GM04504 (cell line): ENCODE results near the gene MST1R.

Experiments used
- DNase-seq: peaks from one replicate; pipeline ENCODE4 v3.0.0-alpha.2; 2012; ENCODE audit warnings: low read depth

MST1R gene

DNA sequence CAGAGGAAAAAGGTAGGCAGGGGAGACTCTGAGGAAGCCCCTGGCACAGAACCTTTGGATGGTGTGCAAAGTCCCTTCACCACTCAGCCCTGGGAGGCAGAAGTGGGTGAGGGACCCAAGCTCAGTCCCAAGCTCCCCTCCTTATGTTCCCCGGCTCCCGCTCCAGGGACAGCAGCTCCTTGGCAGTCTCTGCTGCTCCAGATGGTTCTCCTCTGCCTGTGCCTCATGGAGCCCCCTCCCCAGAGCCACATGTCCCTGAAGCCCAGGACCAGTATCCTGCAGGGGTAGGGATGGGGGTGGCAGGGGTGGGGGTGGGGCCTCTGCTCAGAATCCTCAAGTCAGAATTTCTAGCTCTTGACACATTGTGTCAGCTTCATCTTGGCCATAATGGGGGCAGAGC lies 26.0 kb downstream of the MST1R start:
- DNase-seq, result no peak

DNA sequence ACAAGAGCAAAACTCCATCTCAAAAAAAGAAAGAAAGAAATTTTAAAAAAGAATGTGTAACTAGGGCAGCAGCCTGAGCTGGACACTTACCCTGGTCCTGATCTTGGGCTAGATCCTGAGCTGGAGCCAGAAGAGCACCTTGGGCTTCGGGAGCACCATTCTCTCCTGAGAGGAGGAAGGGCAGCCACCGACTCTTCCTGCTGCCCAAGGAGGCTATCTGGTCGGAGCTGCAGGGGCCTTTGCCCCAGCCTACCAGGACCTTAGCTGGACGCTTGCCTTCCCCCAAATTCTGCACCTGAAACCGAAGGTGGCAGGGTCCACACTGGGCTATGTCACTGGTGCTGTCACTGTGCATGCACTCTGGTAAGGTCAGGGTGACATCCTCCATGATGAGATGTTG lies 27.1 kb downstream of the MST1R start:
- DNase-seq, result no peak

DNA sequence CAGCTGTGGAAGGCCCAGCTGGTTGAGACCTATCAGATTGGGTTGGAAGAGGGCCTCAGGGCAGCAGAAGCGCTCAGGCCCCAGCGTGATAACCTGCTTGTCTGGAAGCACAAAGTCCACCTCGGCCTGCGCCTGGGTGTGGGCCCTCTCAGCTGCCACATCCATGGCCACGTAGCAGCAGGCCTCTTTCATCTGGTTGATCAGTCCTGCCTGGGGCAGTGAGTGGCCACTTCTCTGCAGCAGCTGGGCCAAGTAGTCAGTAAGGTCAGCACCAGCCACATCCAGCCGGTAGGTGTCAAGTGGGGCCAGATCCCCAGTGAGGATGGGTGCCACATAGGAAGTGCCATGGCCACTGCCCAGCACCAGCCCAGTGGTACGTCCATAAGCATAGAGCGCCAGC lies 30.1 kb downstream of the MST1R start:
- DNase-seq, result no peak

DNA sequence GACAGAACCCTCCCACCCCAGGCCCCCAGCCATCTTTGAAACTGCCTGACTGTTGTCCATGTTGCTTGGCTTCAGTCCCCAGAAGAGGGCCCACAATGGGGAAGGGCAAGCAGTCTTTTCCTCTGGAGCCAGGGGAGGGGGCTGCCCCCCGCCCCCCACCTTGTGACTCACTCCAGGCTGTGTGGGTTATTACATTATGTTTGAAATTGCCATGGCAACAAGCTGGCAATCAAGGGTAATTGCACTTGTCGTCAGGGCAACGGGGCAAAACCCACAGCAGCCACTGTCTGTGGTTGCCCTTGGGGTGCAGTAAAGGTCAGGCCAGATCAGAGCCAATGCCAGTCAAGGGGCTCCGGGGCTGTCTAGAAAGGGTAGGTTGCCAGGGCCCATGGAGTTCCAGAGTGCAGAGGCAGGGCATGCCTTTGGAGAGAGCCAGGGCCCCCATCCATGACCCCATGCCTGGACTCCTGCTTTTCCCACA lies 30.8 kb downstream of the MST1R start:
- DNase-seq, result no peak

DNA sequence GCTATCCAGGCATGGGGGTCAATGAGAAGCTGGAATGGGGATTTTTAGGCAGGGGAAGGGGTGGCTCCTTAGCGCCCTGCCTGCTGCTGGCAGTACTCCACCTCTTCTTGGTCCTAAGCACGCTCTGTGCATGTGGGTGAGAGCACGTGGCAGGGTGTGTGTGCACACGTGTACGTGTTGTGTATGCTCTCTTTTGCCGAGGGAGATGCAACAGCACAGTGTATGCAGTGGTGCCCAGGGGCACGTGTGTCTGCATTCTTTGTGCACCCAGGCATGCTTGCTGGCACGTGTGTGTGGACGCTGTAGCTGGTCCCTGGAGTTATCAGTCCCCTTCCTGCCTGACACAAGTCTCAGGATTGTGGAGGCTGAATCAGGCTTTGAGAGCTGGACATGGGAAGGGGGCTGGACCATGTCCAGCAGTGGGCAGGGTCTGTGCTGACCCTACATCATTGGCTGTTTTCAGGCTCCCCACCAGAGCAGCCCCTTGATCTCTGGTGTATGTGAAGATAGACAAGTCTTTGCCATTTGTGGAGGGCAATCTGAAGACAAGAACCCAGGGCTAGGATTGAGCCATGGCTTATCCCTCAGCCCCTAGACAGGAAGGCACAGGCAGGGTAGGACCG lies 32.0 kb downstream of the MST1R start:
- DNase-seq, result no peak

DNA sequence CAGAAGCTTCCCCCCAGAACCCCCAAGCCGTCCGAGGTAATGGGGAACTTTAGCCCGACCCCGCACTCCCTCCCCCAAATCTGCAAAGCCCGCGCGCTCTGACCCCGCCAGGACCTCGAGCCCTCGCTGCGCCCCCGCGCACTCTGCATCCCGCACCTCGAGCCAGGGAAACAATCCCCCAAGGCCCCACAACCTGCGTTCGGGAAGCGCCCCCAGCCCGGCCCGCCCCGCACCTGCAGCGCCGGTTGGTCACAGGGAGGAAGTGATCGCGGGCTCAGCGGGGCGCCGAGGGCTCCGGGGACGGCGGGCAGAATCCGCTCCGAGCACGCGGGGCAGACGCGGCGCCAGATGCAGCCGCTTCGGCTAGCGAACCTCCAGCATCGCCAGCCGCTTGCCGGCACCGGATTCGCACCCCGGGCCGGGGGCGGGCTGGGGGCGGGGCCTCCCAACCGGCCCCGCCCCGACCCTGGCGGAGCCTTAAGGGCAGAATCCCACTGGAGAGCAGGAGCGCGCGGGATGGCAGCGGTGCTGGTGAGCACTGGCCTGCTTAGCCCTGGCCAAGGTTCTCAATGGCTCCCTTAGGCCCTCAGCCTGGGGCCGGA lies 34.0 kb downstream of the MST1R start, which contains the start of gene CAMKV:
TSS of gene CAMKV (minus strand) at position 382 of the 602 bp plus-strand sequence. CDS start 7,518 bp downstream, outside the sequence.
- no peak for DNase-seq

DNA sequence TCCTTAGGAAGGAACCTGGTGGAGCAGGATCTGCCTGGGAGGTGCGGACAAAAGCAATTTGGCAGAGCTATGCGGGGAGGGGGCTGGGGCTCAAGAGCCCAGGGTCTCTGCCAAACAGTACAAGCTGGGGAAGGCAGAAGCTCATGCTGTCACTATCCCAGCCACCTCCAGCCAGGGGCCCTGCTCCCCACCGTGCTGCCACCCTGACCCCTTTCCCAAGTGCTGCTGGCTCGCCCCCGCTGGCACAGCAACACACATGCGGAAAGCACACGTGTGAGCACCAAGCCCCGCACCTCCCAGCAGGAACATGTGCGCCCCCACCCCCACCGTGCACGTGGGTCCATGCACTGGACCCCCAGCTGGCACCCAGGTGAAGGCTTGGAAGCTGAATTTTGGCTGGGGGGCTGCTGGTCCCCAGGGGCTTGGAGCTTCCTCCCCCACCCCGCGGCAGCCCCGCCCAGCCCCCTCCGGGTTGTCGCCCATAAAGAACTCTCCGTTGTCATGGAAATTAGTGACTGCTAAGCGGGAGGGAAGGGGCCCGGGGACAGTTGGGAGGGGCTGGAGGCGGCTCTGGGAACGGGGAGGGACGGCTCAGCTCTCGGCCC lies 34.7 kb downstream of the MST1R start:
- DNase-seq, result no peak

DNA sequence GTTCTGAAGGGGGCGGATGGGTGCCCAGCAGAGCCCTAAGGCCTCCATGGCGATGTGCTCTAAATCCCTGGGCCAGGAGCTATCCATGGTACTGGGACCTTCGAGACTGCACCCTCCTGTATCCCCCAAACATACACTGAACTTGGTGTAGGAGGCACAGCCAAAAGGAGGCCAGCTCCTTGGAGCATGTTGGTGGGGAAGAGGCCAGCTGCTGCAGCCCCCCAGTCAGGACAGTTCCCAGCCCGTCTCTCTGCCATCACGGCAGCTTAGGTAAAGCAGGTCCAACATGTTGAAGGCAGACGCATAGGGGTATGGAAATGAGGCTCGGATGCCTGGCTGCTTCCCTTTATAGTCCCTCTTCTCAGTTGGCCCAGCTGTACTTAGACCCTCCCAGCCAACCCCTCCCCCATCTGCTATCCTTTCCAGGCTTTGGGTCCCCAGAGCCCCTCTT lies 35.8 kb downstream of the MST1R start:
- DNase-seq, result no peak

DNA sequence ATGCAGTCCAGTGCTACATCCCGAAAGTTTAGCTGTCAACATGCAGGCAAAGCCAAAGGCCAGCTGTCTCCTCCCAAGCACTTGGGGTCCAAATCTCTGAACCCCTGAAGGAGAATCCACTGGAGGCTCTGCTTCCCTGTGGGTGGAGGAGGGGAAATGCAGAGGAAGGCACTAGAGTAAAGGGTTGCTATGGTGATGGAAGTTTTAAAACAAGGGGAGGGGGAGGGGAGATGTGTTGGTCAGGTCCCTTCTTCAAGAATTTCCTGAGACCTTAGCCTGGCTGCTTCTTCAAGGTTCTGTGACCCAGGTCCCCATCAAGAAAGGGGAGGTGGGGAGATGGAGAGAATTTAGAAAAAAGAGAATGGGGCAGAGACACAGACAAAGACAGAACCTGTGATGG lies 36.3 kb downstream of the MST1R start:
- no peak for DNase-seq

DNA sequence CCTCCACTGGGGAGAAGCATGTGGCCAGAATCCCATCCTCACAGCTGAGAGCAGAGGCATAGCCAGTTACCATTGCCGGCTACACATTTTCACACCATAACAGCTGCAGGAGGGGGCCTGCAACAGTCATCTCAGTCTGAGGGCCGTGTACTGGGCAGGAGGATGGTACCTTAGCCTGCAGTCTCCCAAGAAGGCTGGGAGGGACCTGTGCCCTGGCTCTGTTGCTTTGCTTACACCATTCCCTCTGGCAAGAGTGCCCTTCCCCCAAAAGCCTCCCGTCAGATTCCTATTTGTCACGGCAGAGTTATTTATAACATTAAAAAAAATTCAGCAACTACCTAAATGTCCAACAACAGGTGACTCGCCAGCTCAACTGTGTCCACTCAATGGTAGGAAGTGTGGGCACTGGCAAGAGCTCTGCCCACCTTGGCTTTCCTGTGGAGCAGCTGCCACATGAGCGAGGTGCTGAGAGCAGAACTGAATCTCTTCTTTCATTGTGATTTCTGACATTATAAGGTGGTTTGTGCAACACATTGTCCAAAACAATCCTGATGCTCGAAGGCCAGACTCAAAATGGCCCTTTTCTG lies 38.4 kb downstream of the MST1R start:
- no peak for DNase-seq

DNA sequence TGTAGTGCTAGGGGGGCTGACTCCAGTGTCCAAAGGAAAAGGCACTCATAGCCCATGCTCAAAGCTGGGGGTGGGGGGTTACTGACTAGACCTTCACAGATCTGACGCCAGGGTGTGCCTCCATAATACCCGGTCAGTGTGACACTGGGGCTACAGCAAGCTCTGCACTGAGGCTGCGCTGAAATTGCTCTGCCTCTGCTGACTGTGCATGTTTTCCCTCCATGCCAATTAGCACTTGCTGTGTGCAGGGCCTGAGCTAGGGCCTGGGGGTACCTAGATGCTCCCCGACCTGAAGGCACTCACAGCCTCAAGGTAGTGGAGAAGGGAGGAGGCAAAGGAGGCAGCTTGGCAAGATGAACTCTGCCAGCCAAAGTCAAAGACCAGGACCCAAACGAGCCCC lies 39.2 kb downstream of the MST1R start:
- DNase-seq, result no peak

DNA sequence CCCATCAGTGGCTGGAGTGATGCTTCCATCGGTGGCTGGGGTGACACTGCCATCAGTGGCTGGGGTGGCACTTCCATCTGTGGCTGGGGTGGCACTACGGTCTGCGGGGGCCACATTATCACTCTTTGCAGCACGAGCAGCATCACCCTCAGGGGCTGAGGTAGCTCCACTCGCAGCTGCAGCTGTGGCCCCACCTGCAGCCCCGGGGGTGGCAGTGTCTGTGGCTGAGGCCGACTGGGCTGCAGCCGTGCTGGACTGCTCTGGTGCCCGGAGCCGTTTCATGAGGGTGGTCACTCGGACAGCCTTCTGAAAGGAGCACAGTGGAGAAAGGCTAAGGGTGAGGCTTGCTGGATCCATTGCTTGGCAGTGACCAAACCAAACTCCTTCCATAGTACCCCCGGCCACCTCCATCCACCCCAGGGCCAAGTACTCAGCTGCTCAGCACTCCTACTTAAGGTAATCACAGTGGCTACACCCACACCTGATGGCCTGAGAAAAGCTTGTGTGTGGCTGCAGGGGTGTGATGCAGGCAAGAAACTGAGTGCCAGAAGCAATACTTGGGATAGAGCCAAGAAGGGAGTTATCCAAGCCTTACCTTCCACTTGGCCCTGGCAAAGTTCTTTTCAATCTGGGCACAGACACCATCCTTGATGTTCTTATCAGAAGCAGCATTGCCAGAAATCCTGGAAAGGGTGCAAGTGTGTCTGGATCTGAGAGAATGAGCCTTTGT lies 43.9 kb downstream of the MST1R start:
- DNase-seq, result no peak

DNA sequence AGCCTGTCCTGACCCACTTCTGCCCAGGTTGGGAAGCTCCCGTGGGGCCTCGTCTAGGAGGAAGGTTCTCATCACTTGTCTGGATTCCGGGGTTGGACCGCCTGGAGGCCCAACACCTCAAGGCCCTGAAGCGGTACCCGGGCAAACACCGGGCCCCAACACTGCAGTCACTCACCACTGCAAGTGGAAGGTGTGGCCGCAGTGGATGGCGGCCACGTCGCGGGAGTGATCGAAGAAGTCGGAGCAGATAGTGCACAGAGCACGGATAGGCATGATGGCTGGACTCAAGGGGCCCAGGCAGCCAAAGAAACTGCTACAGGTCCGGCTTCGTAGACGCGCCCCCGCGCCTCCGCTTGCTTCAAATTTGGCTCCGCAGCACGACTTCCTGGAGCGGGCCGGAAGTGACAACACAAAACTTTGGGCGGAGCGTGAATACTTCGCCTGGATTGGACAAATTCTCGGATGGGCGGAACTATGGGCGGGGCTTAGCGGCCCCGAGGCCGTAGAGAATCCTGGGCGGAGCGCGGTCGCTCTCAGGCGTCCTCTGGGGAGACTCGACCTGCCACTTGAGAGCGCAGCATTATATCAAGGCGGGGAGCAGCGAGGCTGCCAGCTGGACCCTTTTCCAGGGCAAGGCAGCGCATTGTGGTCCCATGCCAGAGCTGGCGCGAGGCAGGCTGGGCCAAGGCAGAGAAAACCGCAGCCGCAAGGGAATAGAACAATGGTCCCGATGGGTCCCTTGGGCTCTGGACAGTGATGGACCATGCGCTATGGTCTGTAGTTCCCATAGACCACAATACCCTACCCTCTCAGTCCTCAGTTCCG lies 47.3 kb downstream of the MST1R start, which contains the start of gene TRAIP:
TSS of gene TRAIP (minus strand) at position 384 of the 825 bp plus-strand sequence. CDS start at position 273, 111 bp downstream.
- peak; percentile 80 for DNase-seq

DNA sequence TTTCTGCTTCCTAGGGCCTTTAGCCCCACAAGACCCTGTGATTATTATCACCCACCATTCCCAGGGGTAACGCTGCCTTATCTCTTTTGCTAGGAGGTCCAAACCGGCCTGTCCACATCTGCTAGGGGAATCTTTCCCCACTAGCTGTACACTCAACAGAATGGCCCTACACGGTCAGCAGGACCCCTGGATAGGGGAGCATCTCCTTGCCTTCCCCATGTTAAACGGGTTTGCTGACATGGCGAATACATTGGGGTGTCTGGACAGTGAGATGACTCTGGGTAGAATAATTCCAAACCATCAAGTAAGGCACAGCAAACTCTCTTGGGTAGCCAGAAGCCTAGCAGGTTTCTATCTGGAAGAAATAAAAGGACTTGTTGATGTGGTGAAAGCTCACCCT lies 48.0 kb downstream of the MST1R start:
- no peak for DNase-seq

DNA sequence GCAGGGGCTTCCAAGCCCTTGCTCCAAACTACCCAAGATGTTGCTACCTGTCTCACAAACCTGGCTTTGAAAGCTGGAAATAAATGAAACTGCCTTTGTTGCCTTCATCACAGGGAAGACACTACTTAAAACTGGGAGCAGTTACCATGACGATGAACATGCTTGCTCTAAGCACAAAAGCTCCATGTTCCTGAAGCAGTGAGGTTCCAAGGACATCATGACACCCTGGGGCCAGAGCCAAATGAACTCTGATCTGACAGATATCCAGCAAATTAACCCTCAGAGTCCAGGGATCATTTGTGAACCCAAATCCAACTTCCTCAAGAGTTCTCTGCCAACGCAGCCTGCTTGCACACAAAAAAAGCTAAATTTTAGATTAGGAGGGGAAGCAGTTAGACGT lies 58.0 kb downstream of the MST1R start:
- no peak for DNase-seq

DNA sequence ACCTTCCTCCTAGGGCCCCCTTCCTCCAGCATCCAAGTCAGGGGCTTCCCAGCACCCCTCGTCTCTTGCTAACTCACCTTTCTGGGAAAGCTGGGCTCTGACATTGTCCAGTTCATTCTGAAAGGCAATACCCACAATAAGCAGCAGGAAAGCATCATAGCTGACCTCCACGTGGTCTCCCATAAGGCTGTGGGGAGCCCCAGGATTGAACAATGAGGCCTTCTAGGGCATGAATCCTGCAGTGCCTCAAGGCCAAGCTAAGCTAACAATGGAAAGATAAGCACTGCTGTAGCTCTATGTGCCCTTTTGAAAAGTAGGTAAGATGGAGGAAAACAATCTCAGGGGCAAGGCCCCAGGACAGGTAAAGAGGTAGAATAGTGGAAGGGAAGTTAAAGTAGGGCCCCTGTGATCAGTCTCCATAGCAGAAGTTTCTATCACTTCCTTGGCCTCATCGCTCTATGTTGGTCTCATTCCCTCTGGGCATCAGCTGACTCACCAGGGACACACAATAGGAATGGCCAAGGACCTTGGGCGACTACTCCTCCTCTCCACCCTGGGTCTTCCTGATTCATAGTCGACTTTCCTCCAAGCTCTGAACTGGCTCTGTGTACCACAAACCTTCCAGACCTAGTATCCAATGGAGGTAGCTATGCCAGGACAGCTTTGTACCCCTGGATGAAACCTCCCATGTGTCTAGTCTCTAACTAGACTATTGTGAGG lies 59.0 kb downstream of the MST1R start:
- no peak for DNase-seq

DNA sequence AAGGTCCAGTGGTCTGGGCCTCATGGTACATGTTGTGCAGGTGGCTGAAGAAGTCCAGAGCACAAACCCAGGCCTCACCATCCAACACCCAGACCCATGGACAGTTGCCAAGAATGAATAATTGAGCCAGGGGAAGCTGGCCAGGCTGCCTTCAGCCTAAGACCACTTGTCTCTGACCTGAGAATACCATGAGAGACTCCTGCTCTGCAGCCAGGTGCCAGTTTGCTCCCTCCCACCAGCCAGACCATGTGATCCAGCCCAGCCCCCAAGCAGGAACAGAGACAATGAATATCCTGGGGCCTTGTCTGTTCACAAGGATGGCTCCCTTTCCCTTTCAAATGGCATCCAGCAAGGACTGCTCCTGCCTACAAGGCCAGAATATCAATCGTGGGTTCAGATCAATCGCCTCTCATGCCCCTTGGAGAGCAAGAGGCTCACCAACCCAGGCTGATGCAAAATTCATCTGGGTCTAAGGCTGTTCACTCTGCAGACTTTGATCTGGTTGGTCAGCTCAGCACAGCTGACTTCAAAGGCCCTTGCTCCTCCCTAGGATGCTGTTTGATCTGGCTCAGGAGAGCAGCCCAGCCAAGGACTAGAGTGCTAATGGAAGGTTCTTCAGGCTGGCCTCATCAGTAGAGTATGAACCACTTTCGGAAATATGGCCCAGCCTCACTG lies 60.7 kb downstream of the MST1R start:
- DNase-seq, result no peak

DNA sequence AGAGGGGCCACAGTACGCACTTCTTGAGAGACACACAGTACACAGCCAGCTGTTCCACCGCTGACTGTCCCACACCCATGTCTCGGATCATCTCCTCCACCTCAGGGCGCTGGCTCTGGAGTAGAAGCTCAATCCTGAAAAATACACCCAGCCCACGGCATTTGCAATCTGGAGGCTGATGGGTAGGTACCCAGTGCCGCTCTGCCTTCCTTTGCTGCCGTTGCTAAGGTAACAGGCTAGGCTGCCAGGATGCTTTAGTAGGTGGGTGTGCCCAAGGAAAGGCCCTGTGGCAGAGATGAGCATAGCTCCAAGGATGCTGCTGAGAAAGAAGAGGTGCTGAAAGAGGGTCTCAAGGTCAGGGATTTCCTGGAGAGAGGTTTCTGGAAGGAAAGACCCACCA lies 61.9 kb downstream of the MST1R start:
- no peak for DNase-seq

DNA sequence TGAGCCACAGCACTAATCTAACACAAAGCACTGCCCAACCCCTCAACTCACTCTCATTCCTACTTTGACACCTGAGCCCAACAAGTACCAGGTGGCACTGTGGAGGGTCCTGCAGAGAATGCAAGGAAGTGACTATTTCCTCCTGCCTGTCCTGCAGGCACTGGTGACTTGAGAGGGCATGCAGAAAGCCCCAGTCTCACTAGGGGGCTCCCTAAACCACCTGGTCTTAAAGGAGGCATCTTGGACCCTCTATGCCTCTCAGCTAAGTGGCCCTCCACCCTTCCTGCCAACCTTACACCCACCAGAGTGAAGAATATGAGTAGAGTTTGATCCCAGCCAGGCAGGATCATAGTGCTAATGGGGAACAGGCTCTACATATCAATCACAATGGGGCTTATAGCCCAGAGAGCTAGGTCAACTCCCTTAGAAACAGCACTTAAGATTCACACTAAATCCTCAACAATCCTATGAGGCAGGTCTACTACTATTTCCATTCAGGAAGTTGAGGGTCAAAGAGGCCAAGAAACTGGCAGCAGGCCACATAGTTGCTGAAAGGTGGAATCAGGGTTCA lies 62.5 kb downstream of the MST1R start:
- DNase-seq, result no peak

DNA sequence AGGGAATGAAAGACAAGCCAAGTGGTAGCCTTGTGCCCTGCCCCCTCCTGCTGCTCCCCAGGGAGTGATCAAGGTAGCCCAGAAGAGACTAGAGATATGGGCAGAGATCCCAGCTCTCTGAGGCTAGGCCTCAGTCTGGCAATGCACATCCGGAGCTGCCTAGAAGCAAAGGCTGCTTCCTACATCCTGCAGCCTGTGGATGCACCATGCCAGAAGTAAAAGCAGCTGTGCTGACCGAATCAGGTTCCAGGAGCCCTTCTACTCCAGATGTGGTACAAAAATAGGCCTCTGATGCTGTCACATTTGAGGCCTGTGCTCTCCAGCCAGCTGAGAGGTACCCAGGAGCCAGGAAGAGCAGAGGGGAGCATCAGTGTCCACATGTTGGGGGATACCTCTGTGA lies 63.3 kb downstream of the MST1R start:
- DNase-seq, result no peak
